ENCODE measurements around the gene CLMN.

Gene CLMN

DNA sequence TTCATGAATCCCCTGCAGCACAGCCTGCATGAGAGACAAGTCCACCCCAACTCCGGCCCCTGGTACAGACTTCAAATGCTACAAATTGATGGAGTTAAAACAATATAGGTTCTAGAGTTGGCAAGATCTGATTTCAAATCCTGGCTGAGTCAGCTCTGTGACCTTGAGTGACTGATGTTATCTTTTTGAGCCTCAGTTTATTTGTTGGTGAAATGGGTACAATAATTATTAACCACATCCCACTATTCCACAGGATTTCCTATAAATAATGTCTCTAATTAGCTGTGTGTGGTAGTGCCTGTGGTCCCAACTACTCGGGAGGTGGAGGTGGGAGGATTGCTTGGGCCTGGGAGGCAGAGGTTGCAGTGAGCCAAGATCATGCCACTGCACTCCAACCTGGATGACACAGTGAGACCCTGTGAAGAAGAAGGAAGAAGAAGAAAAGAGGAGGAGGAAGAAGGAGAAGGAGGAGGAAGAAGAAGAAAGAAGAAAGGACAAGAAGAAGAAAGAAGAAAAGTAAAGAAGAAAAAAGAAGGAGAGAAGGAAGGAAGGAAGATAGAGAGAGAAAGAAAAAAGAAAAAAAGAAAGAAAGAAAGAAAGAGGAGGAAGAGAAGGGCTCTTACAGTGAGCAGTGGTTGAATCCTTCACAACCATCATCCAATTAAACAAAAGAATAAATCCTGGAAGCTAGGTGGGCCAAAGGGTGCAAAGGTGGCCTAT is 122.7 kb downstream of the CLMN start:
- TF ChIP-seq, protein P1, sequence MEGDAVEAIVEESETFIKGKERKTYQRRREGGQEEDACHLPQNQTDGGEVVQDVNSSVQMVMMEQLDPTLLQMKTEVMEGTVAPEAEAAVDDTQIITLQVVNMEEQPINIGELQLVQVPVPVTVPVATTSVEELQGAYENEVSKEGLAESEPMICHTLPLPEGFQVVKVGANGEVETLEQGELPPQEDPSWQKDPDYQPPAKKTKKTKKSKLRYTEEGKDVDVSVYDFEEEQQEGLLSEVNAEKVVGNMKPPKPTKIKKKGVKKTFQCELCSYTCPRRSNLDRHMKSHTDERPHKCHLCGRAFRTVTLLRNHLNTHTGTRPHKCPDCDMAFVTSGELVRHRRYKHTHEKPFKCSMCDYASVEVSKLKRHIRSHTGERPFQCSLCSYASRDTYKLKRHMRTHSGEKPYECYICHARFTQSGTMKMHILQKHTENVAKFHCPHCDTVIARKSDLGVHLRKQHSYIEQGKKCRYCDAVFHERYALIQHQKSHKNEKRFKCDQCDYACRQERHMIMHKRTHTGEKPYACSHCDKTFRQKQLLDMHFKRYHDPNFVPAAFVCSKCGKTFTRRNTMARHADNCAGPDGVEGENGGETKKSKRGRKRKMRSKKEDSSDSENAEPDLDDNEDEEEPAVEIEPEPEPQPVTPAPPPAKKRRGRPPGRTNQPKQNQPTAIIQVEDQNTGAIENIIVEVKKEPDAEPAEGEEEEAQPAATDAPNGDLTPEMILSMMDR (IDR thresholded peaks at IDR 0.05; ENCODE audit: borderline replicate concordance, insufficient read depth, low read depth, low read length) = no peak
- no peak overlapping the region for H3K4me3 ChIP-seq (ENCODE audit: low read depth, low read length)

DNA sequence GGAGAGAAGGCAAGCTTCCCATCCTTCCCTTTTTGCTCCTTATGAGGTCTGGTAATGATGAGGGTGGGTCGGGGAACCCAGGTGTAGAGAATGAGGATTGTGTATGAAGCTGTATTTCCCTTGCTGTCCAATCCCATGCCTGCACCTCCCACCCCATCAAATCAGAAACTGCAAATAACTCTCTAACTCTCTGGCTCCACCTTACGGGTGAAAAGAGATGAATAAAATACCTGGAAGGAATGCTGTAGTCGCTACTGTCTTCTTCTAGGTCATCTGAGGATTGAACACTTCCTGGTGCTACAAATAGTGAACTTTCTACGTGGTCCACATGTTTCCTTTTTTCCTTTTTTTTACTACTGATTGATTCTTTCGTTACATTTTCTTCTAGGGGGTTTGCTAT is 123.4 kb downstream of the CLMN start:
- no peak overlapping the region for H3K4me3 ChIP-seq (ENCODE audit: low read depth, low read length)
- TF ChIP-seq, protein P1 (IDR thresholded peaks at IDR 0.05; ENCODE audit: borderline replicate concordance, insufficient read depth, low read depth, low read length) = peak; percentile 41; the same call in 1 of the 2 replicates

DNA sequence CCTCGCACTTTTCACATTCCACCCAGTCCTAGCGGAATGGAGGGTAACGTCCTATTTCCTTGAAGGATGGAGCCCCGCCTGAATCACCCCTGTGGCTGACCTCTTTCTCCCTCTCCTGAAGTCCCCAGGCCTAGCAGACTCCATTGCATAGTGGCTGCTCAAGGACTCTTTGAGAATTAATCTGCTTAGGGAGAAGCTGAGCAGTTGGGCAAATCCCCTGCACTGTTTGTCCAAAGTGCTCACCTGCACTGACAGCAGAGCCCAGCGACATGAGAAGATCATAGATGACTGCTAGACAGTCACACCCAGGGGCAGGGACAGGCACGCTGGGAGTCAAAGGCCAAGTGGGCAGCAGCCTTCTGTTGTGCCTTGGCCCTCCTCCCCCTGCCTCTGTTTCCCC is 124.7 kb downstream of the CLMN start:
- no peak overlapping the region for H3K4me3 ChIP-seq (ENCODE audit: low read depth, low read length)
- TF ChIP-seq, protein P1 (IDR thresholded peaks at IDR 0.05; ENCODE audit: borderline replicate concordance, insufficient read depth, low read depth, low read length) = no peak

DNA sequence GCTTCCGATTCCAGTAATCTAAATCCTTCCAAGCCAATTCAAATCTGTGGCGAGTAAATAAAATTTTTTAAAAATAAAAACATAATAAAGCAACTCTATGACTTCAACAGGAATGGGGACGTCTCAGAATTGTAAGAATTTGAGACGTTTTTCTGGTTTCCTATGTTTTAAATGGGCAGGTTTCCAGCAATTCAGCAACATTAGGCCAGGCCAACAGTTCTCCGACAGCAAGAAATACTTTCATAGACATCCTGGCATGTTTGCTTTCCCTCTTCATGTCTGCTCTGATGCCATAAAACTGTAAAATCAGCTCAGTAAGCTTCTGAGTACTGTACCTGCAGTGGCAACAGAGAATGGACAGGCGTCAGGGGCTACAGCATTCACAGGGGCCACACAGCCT is 126.6 kb downstream of the CLMN start:
- TF ChIP-seq, protein P1 (IDR thresholded peaks at IDR 0.05; ENCODE audit: borderline replicate concordance, insufficient read depth, low read depth, low read length) = no peak
- no peak overlapping the region for H3K4me3 ChIP-seq (ENCODE audit: low read depth, low read length)

DNA sequence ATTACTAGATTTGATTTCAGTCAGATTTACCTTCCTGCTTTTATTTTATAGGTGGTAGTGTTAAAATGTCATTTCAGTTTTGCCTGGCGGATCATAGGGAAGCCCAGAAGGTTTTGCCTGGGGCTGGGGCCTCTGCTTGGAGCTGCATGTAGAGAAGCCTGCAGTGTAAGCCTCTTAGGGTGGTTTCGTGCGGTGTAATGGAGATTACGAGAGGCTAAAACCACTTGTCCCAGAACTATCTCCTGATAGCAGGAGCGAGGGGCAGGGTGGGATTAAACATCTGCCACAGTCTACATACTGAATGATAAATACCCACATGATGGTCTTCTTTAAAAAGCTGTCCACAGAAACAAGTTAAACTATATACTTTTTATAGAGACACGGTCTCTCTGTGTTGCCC is 127.4 kb downstream of the CLMN start:
- TF ChIP-seq, protein P1 (IDR thresholded peaks at IDR 0.05; ENCODE audit: borderline replicate concordance, insufficient read depth, low read depth, low read length) = no peak
- no peak overlapping the region for H3K4me3 ChIP-seq (ENCODE audit: low read depth, low read length)

DNA sequence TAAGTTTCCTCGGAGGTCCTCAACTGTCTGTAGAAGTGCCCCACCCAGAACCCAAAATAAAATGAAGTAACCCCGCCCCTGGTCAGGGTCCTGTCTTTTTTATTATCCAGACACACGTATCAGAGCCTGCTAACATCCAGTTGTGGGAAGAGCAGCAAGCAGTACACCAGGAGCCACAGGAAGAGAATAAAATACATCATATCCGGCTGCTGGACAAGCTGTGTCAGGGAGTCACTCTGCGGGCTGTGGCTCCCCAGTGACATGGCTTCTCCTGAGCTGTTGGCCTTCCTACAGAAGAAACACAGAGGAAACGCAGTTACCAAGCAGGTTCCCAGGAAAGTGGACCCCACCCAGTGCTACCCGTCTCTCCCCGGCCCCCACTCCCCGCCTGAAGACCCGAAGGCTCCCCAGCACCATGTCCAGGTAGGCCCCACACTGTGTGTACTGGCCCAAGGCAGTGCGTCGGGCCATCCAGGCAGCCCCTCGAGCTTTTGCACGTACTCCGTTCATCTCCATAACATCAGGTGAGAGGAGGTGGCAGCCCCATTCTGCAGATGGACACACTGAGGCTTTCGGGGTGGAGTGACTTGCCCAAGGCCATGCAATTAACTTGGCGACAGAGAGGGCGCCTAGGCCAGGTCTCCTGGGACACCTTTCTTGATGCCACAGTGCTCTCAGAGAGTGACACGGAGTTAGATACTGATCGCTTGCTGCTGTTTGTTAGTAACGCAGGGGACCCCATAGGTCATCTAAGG is 128.1 kb downstream of the CLMN start:
- no peak overlapping the region for H3K4me3 ChIP-seq (ENCODE audit: low read depth, low read length)
- TF ChIP-seq, protein P1 (IDR thresholded peaks at IDR 0.05; ENCODE audit: borderline replicate concordance, insufficient read depth, low read depth, low read length) = no peak

DNA sequence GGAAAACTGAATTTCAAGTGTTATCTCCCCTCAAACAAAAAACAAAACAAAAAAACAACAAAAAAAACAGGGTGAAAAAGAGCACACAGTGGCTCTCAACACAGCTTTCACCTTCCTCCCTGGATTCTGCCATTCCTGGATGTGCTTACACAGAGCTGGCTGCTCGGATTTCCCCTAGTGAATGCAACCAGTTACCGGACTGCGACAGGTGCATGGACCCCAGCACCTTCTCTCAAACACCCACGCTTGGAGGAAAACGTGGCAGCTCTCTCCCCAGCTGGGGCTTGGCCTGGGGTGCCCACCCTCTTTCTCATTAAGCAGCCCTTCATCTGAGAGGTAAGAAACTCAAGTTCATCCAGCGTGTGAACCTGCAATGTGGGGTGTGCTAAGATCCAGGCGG is 128.9 kb downstream of the CLMN start:
- no peak overlapping the region for H3K4me3 ChIP-seq (ENCODE audit: low read depth, low read length)
- TF ChIP-seq, protein P1 (IDR thresholded peaks at IDR 0.05; ENCODE audit: borderline replicate concordance, insufficient read depth, low read depth, low read length) = no peak

Measured in GM12875 (cell line).